ENCODE results near the gene ATRIP. TPM values are rescaled to one million over a fixed set of nuclear protein-coding genes. Genes with fewer than 3 reads are reported as not detected.

Gene ATRIP
- total and polyA plus RNA-seq, 4 donors: 1.7 to 4.6 (median 2.9) TPM

GRCh38 chr3:48469046-48469915, 22.7 kb downstream of the ATRIP start:
- Histone ChIP-seq H3K27me3 (ENCODE audit: control insufficient read depth in 4 of 4, insufficient read depth in 4 of 4, low read length in 3 of 4) (no peaks in the 10 kb centered on the region), H3K9me3 (ENCODE audit: control insufficient read depth in 4 of 4, low read length in 3 of 4) (no peaks in the 10 kb centered on the region), H3K4me1 (ENCODE audit: control insufficient read depth in 4 of 4, insufficient read depth in 4 of 4, low read length in 3 of 4) (peaks cover 24 to 74% (median 58%) of the 10 kb centered on the region in 4 donors), H3K9ac (ENCODE audit: low read depth in 1 of 2, low read length in 2 of 2) (no peak overlapping the region), H3K4me3 (ENCODE audit: low read depth in 1 of 3, low read length in 3 of 3) (no peak overlapping the region), H3K36me3 (ENCODE audit: control insufficient read depth in 4 of 4, insufficient read depth in 3 of 4, low read depth in 1 of 4, low read length in 3 of 4) (peaks cover 0 to 5% (median 0%) of the 10 kb centered on the region in 4 donors), H3K27ac (ENCODE audit: low read depth in 1 of 2, low read length in 2 of 2) (peak overlapping the region in 1 of 2 donors; percentile 18)
- no peak for TF ChIP-seq SP1 (IDR thresholded peaks at IDR 0.05)
- TF ChIP-seq CTCF (IDR thresholded peaks at IDR 0.05; ENCODE audit: low read depth, low read length, missing input control): no peak
- 70% methylated on average over 29 of the region's 29 CpGs for WGBS
- DNase-seq (ENCODE audit: low spot score): no peak

GRCh38 chr3:48470286-48470685, 23.7 kb downstream of the ATRIP start:
- H3K4me1 ChIP-seq (ENCODE audit: control insufficient read depth in 4 of 4, insufficient read depth in 4 of 4, low read length in 3 of 4): peaks cover 24 to 70% (median 57%) of the 10 kb centered on the region in 4 donors
- no peaks in the 10 kb centered on the region for H3K27me3 ChIP-seq (ENCODE audit: control insufficient read depth in 4 of 4, insufficient read depth in 4 of 4, low read length in 3 of 4)
- no peak for DNase-seq (ENCODE audit: low spot score)
- H3K9me3 ChIP-seq (ENCODE audit: control insufficient read depth in 4 of 4, low read length in 3 of 4): no peaks in the 10 kb centered on the region
- H3K4me3 ChIP-seq (ENCODE audit: low read depth in 1 of 3, low read length in 3 of 3): no peak overlapping the region
- H3K36me3 ChIP-seq (ENCODE audit: control insufficient read depth in 4 of 4, insufficient read depth in 3 of 4, low read depth in 1 of 4, low read length in 3 of 4): peaks cover 0 to 5% (median 0%) of the 10 kb centered on the region in 4 donors
- H3K9ac ChIP-seq (ENCODE audit: low read depth in 1 of 2, low read length in 2 of 2): no peak overlapping the region
- WGBS: 18% methylated on average over 1 of the region's 1 CpG
- TF ChIP-seq CTCF (IDR thresholded peaks at IDR 0.05; ENCODE audit: low read depth, low read length, missing input control): no peak
- no peak for TF ChIP-seq ATF3 (IDR thresholded peaks at IDR 0.05)
- TF ChIP-seq SP1 (IDR thresholded peaks at IDR 0.05): peak; percentile 69
- TF ChIP-seq HNF4G (IDR thresholded peaks at IDR 0.05): peak; percentile 59
- TF ChIP-seq YY1 (IDR thresholded peaks at IDR 0.05): peak; percentile 18
- TF ChIP-seq TAF1 (conservative IDR thresholded peaks at IDR 0.05): no peak
- no peak for TF ChIP-seq REST (IDR thresholded peaks at IDR 0.05)
- TF ChIP-seq MAX (IDR thresholded peaks at IDR 0.05): peak; percentile 47
- peak; percentile 90 to 94 for TF ChIP-seq RXRA (IDR thresholded peaks at IDR 0.05)
- peak; percentile 95 for TF ChIP-seq NR2F2 (IDR thresholded peaks at IDR 0.05)
- no peak for TF ChIP-seq ZBTB33 (IDR thresholded peaks at IDR 0.05)
- no peak for TF ChIP-seq EGR1 (IDR thresholded peaks at IDR 0.05; ENCODE audit: low read depth in 2 of 2)
- no peak for TF ChIP-seq GABPA (IDR thresholded peaks at IDR 0.05 in 1 of 2, conservative IDR thresholded peaks at IDR 0.05 in 1 of 2)
- TF ChIP-seq FOXA2 (IDR thresholded peaks at IDR 0.05): no peak
- TF ChIP-seq JUND (IDR thresholded peaks at IDR 0.05): peak; percentile 33 to 50
- TF ChIP-seq HNF4A (conservative IDR thresholded peaks at IDR 0.05): peak; percentile 84
- no peak for TF ChIP-seq FOXA1 (IDR thresholded peaks at IDR 0.05)
- peak in 1 of 2 donors; percentile 37 for TF ChIP-seq RAD21 (IDR thresholded peaks at IDR 0.05)
- H3K27ac ChIP-seq (ENCODE audit: low read depth in 1 of 2, low read length in 2 of 2): peak overlapping the region; percentile 2 to 52

Measured in liver (tissue), 9 donors.